Stimulated activated CD8-positive, alpha-beta memory T cell treated with anti-CD3 and anti-CD28 coated beads, Interleukin-12 subunit alpha, Interleukin-12 subunit beta, amount 100 ng/mL, for 24 hours (primary cell): ENCODE results near the gene ECPAS.
"Not testable (repeated sequence)": the region's sequence is repeated elsewhere in the genome, so short reads cannot be mapped to it uniquely, and the experiment has no call there.

Source experiments
- DNase-seq: peaks from one replicate; pipeline ENCODE4 v3.0.0-alpha.2; 2020; ENCODE audit errors: extremely low read depth

ECPAS gene

GRCh38 chr9:111477677-111478076, 6.5 kb downstream of the ECPAS start:
- no peak for DNase-seq

DNA sequence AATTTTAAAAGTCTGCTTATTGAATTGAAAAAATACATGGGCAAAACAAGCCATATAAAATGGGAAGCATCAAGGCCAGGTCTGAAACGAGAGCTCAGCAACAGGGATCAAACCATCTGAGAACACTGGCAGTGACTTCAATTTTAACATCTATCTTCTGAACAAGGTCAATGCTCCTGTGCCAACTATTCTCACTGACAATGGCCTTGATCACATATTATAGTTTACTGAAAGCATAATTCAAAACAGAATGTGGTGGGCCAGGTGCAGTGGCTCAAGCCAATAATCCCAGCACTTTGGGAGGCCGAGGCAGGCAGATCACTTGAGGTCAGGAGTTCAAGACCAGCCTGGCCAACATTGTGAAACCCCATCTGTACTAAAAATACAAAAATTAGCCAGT, 9.0 kb downstream of the ECPAS start:
- DNase-seq: no peak

DNA sequence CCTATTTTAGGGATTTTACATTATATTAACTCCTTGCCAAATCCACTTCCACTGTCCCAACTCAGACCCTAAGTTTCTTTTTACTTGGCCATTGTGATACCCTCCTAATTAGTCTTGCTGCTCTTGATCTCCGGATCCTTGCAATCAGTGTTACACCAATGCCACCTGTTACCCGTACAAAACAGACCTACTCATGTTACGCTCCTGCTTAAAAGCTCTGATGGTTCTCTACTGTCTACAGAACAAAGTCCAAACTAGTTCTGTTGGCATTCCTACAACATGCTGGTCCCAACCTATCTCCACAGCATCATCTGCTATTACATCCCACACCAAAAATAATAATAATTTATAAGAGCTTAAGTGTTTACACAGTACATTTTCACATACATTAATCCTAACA, 9.8 kb downstream of the ECPAS start:
- DNase-seq: no peak

GRCh38 chr9:111467778-111468367, 16.3 kb downstream of the ECPAS start:
- no peak for DNase-seq

DNA sequence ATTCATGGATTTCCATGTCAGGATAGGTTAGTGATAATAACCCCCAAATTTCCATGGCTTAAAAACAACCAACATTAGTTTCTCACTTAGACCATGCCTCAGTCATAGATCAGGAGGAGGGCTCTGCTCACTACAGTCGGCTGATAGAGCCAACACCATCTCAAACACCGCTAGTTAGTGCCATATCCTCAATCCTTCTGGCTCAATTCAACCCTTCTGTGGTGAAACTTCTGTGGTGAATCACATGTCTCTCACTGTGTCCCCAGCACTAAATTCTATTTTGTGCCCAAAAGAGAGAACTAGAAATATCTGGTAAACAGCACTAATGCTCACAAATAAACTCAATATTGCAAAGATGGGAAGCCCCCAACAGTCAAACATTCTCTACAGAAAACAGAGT, 21.1 kb downstream of the ECPAS start:
- DNase-seq: no peak

GRCh38 chr9:111458139-111459009, 25.8 kb downstream of the ECPAS start:
- DNase-seq: no peak

DNA sequence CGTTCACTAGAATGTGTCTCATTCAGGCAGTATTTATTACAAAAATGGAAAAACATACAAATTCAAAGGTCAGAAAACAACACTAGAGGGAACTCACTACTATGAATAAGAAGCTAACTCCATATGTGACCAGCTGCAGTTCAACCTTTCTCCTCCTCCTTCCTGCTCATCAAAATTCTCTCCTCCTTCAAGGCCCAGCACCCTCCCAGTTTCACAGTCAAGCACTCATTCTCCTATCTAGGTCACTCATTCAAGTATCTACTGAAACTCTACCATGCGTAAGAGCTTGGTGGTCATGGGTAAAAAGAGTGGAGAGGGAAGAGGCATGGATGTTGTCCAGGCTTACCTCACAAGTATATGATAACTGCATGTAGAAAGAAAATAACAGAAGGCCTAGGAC, 27.7 kb downstream of the ECPAS start:
- no peak for DNase-seq

GRCh38 chr9:111455638-111456037, 28.5 kb downstream of the ECPAS start:
- DNase-seq: no peak

- DNase-seq: no peak
Observed at GRCh38 chr9:111454751-111455150, 29.4 kb downstream of the ECPAS start.

DNA sequence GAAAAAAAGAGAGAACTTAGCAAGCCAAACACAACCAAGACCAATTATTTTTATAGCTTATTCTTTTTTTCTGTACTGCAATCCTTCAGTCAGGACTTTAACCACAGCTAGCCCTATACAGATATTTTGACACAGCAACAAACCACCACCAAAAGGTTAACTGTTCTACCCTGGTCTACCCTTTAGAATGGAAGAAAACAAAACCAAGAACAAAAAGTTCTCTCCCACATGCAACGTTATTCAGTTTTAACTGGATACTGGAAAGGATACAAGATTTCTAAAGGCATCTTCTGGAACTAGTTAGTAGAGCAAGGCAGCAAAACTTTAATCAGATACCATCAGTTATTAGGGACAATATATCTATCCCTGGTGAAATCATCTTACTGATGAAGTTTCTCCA, 32.6 kb downstream of the ECPAS start:
- DNase-seq: no peak

- no peak for DNase-seq
Observed at GRCh38 chr9:111450124-111450523, 34.1 kb downstream of the ECPAS start.

DNA sequence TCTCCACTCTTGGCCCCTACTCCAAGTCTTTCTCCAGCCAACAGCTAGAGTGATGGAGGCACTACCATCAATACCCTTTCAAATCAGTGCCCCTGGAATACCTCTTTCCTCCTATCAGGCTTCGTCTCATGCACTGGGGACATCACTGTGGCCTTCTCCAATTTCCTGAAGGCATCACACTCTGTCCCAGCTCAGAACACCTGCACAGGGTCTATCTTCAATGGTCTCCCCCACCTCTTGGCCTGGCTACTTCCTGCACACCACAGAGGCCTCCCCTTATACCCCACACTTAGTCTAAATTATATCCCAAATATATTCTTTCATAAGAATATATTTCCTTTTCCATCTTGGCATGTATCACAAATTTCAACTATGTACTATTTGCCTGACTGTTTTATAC, 34.5 kb downstream of the ECPAS start:
- DNase-seq: no peak

DNA sequence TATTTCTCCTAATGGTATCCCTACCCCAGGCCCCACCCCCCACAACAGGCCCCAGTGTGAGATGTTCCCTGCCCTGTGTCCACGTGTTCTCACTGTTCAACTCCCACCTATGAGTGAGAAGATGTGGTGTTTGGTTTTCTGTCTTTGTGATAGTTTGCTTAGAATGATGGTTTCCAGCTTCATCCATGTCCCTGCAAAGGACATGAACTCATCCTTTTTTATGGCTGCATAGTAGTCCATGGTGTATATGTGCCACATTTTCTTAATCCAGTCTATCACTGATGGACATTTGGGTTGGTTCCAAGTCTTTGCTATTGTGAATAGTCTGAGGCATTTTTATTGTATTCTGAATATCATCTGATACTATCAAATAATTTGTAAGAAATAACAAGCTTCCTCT, 38.4 kb downstream of the ECPAS start:
- not testable (repeated sequence) for DNase-seq

- no peak for DNase-seq
Observed at GRCh38 chr9:111443454-111443853, 40.7 kb downstream of the ECPAS start.

DNA sequence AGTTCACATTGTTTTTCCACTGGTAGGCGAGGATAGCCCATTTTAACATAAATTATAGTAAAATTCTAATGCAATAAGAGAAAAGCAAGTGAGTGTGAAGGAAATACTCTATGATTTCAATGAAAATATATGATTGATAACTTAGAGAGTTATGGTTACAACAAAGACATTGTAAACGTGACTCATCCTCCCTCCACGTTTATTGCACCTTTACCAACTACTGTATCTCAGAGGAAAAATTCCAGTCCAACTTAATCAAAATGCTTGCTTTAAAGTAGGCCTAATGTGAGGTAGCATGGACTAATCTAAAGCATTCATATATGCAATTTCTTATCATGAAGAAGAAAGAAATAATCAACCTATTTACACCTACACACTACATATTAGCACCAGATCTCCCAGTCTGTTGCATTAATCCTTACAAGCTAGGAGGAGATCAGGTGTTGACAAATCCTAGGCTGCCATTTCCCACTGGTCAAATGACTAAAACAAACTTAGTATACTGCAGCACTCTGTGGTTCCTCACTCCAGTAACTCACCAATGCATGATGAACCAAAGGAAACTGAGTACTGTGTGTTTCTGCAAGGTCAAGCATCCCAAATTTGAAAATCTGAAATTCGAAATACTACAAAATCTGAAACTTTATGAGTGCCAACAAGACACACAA, 41.7 kb downstream of the ECPAS start:
- DNase-seq: no peak

DNA sequence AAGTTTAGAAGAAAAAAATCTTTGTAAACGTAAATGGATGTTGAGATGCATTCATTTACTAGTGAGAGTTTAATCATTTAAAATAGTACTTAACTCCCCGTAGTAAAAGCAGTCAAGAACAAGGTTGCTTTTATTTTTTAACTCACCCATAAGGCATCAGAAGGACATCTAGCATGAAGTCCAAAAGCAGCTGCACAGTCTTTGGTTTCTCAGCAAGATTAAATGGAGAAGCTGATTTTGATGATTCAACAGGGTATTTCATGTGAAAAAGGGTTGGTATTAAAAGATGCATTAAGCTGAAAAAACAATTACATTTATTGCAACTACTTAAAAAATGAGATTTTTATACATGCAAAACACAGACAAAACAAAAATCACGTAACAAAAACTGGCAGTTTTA, 44.0 kb downstream of the ECPAS start:
- no peak for DNase-seq

DNA sequence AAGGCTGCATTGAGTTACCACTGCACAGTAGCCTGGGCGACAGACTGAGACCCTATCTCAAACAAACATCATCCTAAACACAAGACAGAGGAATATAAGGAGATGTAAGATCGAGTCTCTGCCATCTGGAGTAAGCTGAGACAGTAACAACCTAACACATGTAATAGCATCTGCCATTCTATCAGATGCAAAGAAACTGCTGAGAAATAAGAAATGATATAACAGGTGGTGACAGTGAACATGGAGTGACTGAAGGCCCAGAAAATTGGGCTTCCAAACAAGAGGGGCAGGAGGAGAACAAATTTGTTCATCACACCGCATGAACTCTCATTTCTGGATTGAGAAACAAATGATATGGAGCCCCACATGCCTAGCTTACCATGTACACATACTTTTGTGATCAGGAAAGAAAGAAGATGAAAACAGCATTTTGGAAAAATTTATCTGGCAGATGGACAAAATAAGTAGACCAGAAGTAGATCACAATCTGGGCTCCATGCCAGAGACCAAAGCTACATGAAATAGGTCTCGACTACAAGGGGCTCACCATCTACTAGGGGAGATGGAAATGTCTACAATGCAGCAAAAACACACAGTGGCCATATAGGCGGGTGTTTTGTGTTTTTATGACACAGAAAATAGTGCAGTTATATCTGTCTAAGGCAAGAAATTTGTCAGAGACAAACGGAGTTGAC, 45.5 kb downstream of the ECPAS start:
- no peak for DNase-seq

DNA sequence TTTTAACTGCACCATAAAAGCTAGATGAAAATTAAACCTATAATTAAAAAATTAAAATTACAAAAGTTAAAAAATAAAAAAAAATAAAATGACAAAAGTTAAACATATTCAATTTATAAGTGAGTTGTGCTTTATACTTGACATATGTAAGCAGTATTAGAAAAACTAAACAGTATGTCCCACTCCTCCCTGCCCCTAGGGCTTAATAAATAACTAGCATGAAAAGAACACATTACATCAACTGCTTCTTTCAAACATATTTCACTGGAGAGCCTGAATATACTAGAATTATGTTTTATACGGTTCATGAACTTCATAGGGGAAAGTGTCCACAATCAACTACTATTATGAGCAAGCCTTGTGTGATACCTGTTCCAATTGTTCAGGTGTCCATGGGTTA, 47.6 kb downstream of the ECPAS start:
- DNase-seq: no peak

DNA sequence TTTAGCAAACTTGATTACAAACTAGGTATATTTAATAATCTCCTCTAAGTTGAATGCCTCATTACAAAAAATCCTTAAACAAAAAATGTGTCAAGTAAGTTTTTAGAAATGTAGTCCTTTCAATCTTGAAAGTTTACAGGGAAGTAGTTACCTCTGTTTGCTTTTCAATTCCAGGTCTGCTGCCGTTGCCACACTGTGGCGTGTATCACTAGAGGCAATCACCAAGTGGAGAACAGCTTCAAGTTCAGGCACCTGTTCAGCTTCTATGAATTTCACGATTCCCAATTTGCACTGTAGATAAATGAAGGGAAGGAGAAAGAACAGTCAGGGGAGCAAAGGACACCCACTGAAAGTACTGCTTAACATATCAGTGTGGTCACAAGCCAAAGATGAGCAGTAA, 51.1 kb downstream of the ECPAS start:
- no peak for DNase-seq

DNA sequence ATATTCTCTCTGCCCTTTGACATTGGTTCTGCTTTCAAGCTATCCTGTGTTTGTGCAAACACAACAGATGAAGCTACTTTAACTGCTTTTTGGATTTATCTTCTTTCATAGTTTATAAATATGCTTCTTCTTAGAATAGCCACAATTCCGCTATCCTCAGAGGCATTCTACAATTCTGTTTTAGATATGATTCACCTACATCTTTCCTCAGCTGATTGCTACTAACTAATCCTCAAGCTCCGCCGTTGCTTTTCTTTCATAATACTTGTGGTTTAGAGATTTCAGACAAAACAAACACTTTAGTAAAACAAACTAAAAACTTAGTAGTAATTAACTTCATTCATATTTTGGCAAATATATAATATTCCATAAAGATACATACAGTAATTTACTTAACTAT, 52.5 kb downstream of the ECPAS start:
- no peak for DNase-seq

DNA sequence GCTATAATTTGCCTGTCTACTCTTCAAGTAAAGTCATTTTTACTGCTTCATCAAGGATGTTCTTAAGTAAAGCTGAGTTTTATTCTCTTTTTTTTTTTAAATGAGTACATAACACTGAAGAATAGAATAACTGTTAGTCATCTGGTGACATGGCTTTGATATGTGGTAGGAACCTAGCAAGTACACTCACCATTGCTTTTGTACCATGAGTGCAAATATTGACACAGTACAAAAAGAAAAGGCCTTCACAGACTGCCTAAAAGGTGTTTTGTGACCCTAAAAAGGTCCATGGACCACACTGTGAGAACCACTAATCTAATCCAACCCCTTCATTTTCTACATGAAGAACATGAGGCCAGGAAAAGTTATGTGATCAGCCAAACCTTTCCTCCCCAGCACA, 55.0 kb downstream of the ECPAS start:
- DNase-seq: no peak

- DNase-seq: no peak
Observed at GRCh38 chr9:111427186-111427585, 57.0 kb downstream of the ECPAS start.
